ENCODE measurements around the gene FCHSD2. TPM values are rescaled to one million over a fixed set of nuclear protein-coding genes. Genes with fewer than 3 reads are reported as not detected.

Gene FCHSD2
- total and polyA plus RNA-seq, 8 donors, result 5.5 to 22.5 (median 10.4) TPM

- Histone ChIP-seq H3K36me3 (no peaks in the 10 kb centered on the region), H3K27me3 (no peaks in the 10 kb centered on the region), H3K4me3 (no peak overlapping the region), H3K27ac (peak overlapping the region; percentile 6 to 53 (median 32)), H3K9me3 (no peaks in the 10 kb centered on the region), H3K4me1 (peaks cover 0 to 20% (median 0%) of the 10 kb centered on the region in 3 donors)
- WGBS, 2 donors, result 54% methylated on average over 5 of the region's 5 CpGs
- FAIRE-seq (no peak), ATAC-seq (peak; percentile 44 to 79 (median 65)), DNase-seq (peak in 3 of 6 donors; percentile 31 to 60 (median 47))
- TF ChIP-seq CTCF (IDR thresholded peaks at IDR 0.05), result no peak
- intact Hi-C loops (cut with DNase I), result loop anchor here (5.0 to 10.0 kb wide), 4 partner anchors 248 to 351 kb away; no protein-coding TSS in a partner anchor
Observed at GRCh38 chr11:73175551-73176144, 33.5 kb upstream of the FCHSD2 start.

GRCh38 chr11:73174495-73174791 lies 32.3 kb upstream of the FCHSD2 start:
- no peak for TF ChIP-seq CTCF (IDR thresholded peaks at IDR 0.05)
- FAIRE-seq, result no peak

GRCh38 chr11:73173755-73174494 lies 31.8 kb upstream of the FCHSD2 start:
- H3K4me3 ChIP-seq, result no peak overlapping the region
- DNase-seq (peak in 4 of 6 donors; percentile 51 to 82 (median 56)), FAIRE-seq (no peak), ATAC-seq (peak in 2 of 4 donors; percentile 29 to 64)
- no peak for TF ChIP-seq CTCF (IDR thresholded peaks at IDR 0.05)
- H3K27me3 ChIP-seq, result no peaks in the 10 kb centered on the region
- no peaks in the 10 kb centered on the region for H3K36me3 ChIP-seq
- intact Hi-C loops (cut with DNase I), result loop anchor here in 2 of 3 donors (10.0 kb wide), 2 partner anchors 249 to 349 kb away; no protein-coding TSS in a partner anchor
- H3K9me3 ChIP-seq, result no peaks in the 10 kb centered on the region
- peaks cover 0 to 20% (median 0%) of the 10 kb centered on the region in 3 donors for H3K4me1 ChIP-seq
- WGBS, 2 donors, result 51 to 66% methylated on average over 11 of the region's 11 CpGs
- peak overlapping the region in 1 of 4 donors; percentile 17 for H3K27ac ChIP-seq

More at GRCh38 chr11:73174495-73174791, 32.3 kb upstream of the FCHSD2 start:
- 96 to 99% methylated on average over 3 of the region's 3 CpGs for WGBS, 2 donors
- H3K4me3 ChIP-seq, result no peak overlapping the region
- no peak overlapping the region for H3K27ac ChIP-seq
- intact Hi-C loops (cut with DNase I), result loop anchor here in 2 of 3 donors (10.0 kb wide), 2 partner anchors 250 to 350 kb away; no protein-coding TSS in a partner anchor
- H3K27me3 ChIP-seq, result no peaks in the 10 kb centered on the region
- H3K4me1 ChIP-seq, result peaks cover 0 to 20% (median 0%) of the 10 kb centered on the region in 3 donors
- no peaks in the 10 kb centered on the region for H3K36me3 ChIP-seq
- no peaks in the 10 kb centered on the region for H3K9me3 ChIP-seq
- ATAC-seq, result no peak
- peak in 1 of 6 donors; percentile 15 for DNase-seq

- H3K27ac ChIP-seq, result no peak overlapping the region
- no peaks in the 10 kb centered on the region for H3K36me3 ChIP-seq
- intact Hi-C loops (cut with DNase I), result loop anchor here in 2 of 3 donors (10.0 kb wide), 2 partner anchors 248 to 348 kb away; no protein-coding TSS in a partner anchor
- DNase-seq (peak in 1 of 6 donors; percentile 21), FAIRE-seq (no peak), ATAC-seq (no peak)
- TF ChIP-seq CTCF (IDR thresholded peaks at IDR 0.05), result no peak
- H3K4me3 ChIP-seq, result no peak overlapping the region
- WGBS, 2 donors, result 93 to 96% methylated on average over 4 of the region's 4 CpGs
- H3K4me1 ChIP-seq, result peaks cover 0 to 20% (median 0%) of the 10 kb centered on the region in 3 donors
- no peaks in the 10 kb centered on the region for H3K27me3 ChIP-seq
- no peaks in the 10 kb centered on the region for H3K9me3 ChIP-seq
Observed at GRCh38 chr11:73172992-73173656, 31.0 kb upstream of the FCHSD2 start.
